ENCODE results near the gene SPART.

The SPART gene, protein sequence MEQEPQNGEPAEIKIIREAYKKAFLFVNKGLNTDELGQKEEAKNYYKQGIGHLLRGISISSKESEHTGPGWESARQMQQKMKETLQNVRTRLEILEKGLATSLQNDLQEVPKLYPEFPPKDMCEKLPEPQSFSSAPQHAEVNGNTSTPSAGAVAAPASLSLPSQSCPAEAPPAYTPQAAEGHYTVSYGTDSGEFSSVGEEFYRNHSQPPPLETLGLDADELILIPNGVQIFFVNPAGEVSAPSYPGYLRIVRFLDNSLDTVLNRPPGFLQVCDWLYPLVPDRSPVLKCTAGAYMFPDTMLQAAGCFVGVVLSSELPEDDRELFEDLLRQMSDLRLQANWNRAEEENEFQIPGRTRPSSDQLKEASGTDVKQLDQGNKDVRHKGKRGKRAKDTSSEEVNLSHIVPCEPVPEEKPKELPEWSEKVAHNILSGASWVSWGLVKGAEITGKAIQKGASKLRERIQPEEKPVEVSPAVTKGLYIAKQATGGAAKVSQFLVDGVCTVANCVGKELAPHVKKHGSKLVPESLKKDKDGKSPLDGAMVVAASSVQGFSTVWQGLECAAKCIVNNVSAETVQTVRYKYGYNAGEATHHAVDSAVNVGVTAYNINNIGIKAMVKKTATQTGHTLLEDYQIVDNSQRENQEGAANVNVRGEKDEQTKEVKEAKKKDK

DNA sequence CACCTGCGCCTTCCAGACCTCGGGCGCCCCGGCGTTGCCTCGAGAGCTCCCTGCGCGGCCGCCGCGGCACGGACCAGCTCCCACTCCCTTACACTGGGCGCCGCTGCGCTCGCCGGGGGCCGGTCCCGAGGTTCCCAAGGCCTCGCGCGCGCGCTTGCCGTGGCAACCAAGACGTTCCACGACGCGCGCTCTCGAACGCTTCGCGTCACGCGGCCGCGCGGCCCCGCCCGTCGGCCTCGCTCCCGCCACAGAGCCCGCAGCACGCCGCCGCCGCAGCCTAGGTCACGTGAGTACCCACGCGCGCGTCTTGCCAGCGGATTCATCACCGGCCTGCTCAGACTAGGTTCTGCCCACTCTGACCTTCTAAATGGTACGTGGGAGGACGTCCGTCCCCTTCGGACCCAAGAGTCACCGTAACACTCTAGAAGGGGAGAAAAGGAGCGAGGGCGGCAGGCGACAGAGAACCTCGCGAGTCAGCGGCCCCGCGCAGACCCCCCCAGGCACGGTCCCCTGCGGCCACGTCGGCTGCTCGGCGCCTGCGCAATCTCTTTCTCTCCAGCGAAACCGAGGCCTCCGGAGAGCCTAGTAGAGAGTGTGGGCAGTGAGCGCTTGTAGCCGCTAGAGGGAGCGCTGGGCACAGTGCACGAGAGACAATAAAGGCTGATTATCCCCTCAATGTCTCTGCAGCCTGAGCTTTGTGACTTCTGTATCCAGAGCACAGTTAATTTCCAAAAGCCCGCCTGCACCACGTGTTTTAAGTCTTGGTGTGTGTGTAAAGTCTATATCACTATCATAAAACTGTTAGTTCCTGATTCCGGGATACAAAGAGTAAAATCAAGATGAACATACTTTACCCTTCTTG is at the start of gene SPART:
Gene SPART (minus strand): TSS at position 173 of the 862 bp plus-strand sequence. CDS start 10,564 bp downstream, outside the sequence.
- DNase-seq: peak; percentile 85

DNA sequence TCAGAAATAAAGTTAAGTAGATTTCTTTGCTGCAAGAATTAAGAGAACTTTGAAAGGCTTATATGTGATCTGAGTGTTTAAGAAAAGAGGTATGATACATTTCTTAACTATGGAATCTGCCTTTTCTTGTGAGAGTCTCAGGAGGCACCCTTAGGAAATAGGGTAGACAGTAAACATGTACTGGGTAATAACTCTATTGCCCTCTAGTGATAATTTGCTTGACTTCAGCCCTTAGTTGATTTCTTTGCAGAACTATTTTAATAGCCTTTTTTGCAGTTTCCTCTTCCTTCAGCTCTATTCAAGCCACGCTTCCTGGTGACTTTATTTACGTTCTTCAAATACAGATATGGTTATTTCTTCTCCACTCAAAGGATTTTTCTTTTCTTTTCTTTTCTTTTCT is 49.1 kb upstream of the SPART start:
- DNase-seq: no peak

DNA sequence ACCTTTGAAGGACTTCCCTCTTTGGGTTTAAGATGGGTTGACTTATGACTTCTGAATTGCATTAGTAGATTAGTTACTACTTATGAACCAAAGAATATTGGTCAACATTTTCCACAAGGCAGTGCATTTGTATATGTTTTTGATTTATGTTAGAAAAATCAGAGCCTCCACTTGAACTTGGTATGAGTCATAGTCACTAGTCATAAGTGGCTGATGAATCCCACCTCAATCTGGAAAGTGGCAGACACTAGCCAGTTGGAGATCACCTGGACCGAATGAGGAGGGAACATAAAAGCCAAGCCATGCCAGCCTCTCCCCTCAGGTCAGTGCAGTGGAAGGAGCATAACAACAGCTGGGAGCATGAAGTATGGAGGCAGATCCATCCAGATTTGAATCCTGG is 39.3 kb upstream of the SPART start:
- DNase-seq: no peak

DNA sequence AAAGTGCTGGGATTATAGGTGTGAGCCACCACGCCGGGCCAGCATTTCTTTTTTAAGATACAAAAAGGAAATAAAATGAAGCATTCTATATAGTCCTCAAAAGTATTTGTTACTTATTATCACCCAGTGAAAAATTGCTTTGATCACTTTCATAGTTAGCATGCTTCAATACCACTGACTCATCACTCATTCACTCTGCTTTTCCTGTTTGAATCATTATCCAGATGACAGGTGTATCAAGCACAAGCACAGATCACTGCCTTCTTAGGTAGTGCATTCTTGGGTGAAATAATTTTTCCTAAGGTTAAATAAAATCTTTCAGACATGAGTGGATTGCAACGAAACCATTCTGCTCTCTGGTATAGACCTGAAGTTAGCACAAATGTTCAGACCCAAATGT is 35.8 kb upstream of the SPART start:
- no peak for DNase-seq

DNA sequence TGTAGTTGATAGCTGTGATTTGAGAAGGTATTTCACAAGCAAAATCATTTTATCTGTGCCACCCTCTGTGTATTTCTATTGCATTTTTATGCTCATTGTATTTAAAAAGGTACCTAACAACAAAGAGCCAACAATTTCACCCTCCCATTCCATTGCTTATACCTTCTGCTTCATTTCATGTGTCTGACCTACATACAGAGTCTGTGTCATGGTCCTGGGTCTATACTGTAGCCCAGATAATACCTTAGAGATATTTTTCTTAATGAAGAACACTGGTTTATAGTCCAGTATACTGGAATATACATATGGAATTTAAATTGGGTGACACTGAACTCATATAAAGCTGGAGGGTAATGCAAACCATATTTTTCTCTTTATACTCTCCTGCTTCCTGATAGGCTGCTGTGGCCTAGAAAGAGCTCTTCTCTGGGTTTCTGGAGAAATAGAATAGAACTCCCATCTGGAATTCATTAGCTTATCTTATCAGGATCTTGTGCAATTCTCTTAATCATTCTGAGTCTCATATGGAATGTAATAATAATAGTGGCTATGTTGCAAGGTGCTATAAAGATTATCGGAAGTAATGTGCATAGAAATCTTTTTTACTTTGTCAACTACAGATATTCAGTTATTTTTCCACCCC is 31.8 kb upstream of the SPART start:
- DNase-seq: no peak

DNA sequence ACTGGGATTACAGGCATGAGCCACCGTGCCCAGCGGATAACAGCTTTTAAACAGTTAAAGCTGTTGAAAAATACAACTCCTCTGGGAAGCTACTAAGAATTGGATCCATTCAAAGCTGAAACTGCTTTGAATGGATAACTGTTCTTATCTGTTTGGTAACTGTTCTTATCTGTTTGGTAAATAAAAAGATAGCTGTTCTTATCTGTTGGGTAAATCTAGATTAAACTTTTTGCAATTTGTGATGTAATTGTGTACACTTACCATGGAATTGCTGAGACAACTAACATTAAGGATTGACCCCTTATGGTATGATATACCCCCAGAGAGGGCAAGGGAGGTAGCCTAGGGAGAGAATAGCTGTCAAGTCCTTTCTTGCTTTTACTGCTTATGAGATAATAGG is 27.9 kb upstream of the SPART start:
- DNase-seq: no peak

DNA sequence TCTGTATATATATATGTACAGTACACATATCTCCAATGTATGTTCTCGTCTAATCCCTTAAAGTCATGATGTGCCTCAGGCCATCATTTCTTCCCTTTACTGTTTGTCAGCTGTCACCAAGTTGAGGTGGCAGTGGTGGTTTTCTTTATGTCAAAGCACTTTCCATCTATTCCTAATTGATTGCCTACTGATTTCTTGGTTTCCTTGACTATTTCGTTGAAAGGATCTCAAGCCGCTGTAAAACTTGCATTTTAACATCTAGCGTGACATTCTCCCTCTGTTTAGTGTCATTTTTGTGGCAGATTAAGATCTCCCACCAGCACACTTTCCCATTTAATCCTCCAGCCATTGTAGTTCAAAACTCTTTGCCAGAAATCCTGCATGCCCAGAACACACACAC is 25.0 kb upstream of the SPART start:
- DNase-seq: no peak

DNA sequence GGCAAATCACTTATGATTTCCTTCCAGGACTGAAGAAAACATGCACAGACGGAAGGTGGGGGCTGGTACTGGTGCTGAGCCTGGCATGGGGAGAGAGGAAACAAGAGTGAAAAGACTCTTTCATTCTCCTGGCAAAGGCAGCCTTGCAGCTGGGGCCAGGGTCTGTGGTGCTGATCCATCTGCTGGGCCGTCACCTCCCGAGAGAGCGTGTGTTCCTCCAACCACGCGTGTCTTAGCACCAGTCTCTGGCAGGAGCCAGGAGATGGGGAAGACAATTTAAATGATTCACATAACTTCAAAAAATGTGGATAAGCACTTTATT is 23.9 kb upstream of the SPART start:
- DNase-seq: no peak

DNA sequence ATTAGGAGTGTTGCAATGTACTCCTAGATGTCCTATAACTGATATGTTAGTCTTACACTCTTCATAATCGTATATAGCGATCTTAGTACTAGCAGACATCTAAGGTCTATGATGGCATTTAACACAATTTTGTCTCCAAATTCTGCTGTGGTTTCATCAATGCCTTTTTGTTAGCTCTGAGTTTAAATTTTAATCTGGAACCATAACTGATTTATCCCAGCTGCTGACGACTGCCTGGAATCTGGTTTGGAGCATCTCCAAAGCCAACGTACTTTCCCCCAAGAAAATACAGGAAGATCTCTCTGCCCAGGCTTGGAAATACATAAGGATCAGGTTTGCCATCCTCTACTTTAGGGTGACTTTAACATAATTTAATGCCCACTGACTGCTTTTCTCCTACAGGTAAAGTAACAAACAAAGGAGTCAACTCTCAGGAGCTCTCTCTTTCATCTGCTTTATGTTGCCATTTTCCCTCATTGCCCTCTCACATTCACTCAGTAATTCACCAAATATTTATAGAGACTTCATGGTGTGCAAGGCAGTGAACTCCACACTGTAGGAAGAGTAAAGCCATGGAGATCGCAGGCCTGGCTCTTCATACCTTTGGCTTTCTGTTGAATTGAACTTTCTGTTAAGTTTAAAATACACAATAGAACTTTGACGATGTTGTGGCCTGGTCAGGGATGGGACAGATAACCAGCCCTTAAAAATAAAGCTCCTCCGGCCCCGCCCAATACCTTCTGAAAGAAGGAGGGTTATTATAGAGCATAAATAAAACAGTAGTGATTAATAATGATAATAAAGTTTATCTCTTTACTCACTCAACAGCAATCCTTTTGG is 23.3 kb upstream of the SPART start:
- DNase-seq: no peak

DNA sequence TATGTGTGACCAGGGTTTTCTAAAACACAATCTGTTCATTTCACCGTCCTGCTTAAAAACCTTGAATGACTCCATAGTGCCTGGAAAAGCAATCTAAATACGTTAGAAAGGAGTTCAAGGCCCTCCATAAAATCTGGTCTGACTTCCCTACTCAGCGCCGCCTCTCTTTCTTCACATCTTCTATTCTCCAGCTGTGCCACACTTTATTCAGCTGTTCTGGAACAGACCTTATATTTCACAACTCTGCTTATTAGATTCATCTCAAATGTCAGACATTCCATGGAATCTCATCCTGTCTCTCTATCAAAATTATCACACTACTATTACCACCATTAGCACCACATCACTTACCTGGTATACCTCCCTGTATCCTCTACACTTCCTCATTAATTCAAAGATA is 19.8 kb upstream of the SPART start:
- DNase-seq: no peak

DNA sequence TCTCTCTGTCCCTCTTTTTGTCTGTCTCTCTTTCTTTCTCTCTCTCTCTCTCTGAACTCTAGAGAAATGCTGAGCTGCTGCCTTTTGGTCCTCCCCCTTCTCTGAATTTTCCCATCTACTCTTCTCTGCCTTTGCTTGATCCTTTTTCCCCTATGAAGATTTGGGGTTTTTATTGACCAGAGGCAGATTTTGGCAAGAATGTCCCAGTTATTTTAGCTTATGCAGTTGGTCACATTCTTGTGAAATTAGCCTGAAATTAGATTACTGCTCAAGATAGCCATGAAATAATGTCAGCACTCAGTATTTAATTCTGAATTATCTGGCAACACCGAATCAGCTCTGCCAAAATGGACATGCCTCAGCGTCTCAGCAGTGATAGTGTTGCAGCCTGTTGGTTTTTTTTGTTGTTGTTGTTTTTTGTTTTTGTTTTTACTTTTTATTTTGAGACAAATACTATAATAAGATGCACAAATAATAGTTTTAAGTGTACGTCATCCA is 17.2 kb upstream of the SPART start:
- no peak for DNase-seq

DNA sequence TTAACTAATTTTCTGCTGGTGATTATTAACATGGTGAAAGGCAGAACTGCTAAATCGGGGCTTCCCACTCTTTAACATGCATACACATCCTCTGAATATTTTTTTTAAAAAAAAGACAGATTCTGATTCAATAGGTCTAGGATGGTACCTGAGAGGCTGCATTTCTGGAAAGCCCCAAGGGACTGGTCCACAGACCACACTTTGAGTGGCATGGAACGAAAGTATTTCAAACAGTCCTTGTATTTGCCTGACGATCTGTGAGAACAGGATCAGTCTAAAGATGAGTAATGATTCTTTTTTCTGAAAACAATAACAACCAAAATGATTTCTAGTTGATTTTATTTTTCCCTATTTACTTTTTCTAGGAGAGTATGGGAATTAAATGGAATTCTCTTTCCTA is 16.7 kb upstream of the SPART start:
- DNase-seq: no peak

DNA sequence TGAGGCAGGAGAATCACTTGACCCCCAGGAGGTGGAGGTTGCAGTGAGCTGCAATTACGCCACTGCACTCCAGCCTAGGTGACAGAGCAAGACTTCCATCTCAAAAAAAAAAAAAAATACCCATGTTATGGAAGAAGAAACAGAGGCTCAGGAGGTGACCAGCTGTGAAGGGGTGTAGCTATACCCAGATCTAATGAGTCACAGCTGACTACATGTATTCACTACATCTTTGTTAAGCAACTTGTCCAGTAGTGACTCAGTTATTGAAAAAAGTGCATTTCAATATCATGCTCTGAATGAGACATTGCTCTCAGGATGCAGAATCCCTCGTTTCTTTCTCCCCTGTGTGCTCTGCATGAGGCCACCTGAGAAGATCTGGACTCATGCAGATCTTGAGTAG is 16.1 kb upstream of the SPART start:
- no peak for DNase-seq

DNA sequence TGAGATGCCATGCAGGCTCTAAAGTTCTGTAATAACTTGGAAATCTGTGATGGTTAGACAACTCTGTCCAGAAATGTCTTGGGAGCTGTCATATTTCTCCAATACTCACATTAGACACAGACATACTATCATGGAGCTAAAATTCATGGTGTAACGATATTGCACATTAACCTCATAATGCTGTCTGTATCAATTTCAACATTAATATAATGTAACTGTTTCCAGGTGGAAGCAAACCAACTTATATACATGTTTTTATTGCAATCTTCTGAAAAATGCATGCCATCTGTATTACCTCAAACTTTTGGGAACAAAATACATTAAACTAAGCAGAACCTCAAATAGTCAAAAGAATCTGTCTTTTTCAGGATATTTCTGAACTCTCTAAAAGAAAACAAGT is 14.7 kb upstream of the SPART start:
- no peak for DNase-seq

DNA sequence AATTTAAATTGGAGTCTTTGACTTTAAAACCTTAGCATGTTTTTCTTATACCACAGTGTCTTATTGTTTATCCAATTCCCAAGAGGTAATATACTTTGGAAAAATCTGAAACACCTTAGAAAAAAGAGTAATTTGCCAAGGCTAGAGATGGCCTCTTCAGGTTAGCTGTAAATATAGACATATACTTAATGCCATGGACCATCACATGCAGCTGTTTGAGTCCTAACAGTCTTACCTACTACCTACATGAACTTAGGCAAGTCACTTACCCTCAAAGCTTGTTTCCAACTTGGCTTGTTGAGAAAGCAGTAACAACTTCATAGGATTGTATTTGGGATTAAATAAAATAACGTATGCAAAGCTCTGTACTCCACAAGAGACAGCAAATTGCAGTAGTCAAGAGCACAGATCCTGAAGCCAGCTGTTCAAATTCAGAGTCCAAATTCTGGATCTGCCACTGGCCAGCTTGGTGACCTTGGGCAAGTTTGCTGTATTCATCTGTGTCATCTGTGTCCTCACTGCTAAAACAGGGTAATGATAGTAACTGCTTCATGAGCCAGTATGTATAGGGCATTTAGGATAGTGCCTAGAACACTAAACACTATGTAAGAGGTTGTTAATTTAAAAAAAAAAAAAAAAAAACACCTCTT is 13.2 kb upstream of the SPART start:
- DNase-seq: no peak

DNA sequence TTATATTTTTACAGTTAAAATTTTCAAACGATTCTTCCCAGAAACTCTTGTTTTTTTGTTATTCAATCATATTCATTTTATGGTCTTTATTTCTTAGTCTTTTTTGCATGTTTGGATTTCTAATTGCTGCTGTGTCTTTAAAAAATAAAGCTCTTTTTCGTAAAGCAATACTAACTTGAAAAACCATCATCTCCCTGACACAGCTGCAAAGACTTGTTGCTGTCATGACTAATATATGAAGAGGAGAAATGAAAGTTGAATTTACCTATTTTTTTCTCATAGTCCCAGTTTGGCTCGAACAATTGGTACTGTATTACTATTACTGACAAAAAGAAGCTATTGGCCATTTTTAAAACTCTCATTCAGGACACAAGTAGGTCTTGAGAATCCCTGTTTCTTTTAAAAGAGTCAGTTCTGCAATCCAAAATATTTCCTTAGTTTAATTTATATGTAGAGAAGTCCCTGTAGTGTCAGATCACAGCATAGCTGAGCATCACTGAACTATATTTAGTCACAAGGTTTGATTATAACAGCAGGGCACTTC is 12.1 kb upstream of the SPART start:
- no peak for DNase-seq

DNA sequence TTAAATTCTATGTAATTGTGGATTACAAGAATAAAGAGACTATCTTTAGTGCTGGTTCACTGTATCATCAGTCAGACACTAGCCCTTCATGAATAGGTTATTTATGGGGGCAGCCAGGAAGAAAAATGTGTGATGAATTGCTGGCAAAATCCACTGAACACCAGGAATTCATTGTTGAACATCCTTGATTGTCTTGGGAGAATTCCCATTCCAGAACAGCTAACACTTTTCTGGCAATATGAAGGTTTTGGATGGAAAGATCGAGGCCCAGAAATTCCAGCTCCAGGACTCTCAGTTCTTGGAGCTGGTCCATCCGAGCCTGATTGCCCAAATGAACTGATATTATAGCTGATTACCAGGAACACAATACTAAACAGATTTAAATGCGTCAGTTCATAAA is 11.5 kb upstream of the SPART start:
- DNase-seq: no peak

DNA sequence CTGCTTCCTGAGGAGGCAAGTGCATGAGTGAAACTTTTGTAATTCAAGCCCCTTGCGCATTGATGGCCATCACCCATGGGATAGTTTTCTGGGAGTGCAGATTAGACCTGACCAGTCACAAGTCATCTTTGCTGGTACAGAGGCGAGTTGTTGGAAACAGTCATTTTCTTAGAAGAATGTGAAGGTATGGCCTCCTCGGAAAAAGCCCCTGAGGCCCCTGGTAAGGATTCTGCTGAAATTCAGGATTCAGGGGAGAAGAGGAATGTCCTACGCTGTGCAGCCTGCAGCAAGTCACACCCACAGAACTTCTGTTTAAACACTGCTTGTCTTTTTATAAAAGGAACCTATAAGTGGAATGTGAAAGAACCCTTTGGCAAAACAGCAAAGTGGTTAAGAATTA is 11.0 kb upstream of the SPART start:
- DNase-seq: no peak

DNA sequence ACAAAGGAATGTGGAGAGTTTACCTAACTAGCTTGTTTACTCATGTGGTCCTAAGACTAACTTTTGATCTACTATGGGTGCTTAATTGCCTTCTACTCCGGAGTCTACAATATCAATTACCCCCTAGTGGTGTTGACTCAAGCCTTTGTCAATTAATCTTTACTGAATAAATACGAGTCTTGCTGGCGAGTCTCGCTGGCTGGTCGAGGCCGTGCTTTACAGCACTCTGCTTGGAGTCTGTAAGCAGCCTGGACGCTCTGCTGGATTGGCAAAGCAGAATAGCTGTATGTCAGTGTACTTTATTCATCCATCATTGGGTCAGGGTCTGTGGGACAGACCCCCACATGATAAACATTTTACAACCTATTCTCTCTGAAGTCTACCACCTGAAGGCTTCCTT is 9.9 kb upstream of the SPART start:
- DNase-seq: no peak

DNA sequence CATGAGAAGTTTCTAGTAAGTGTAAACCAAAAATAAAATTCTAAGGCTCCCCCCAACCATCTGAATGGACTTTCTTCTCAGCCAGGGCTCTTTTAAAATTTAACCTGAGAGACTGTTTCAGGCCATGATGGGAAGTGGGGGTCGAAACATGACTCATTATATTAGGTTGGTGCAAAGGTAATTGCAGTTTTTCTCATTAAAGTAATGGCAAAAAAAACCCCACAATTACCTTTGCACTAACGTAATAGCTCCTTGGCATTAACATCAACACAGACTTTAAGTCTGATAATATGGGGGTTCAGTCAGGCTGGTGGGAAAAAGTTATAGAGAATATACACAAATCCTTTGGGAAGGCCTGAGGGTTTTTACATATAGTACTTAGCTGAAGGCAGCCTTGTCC is 9.4 kb upstream of the SPART start:
- DNase-seq: no peak

All from activated CD8-positive, alpha-beta memory T cell treated with anti-CD3 and anti-CD28 coated beads, Interleukin-2, amount 50 U/mL, for 4 hours (primary cell).